ENCODE data around the gene ARF6. TPM values are rescaled to one million over a fixed set of nuclear protein-coding genes. Genes with fewer than 3 reads are reported as not detected.
"Not testable (repeated sequence)": the region's sequence is repeated elsewhere in the genome, so short reads cannot be mapped to it uniquely, and the experiment has no call there.

ARF6 gene
- polyA plus RNA-seq, 5 donors: 48.0 to 61.5 (median 51.5) TPM

- DNase-seq: not testable (repeated sequence)
Measured at GRCh38 chr14:49939215-49939614, 46.3 kb downstream of the ARF6 start.

DNA sequence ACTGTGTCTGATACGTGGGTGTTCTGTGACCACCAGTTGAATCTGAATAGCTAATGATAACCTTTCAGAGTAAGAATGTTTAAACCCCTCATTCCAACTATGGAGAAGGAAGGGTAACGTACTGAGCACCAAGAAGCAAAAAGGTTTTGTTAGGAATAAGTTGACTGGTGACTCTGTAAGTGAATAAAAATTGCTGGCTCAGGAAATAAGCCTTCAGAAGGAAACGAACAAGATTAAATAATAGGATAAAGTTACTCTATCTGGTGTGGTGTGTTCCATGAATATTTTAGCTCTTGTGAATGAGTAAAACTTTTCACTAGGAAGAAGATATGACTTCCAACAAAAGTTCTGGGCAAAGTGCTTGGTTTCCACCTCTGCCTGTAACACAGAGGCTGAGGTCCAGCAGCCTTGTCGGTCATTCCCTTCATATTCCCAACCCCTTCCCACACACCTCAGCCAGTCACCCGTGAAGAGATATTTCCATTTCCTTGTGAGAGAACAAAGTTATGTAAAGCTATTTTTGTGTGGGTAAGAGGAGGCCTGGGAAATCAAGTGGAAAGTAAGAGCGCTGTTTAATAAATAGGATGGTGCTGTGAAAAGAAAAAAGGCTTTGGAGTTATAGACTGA, 47.1 kb downstream of the ARF6 start:
- DNase-seq: no peak

GRCh38 chr14:49940808-49941421, 48.0 kb downstream of the ARF6 start:
- no peak for DNase-seq

- no peak for DNase-seq
Measured at GRCh38 chr14:49942090-49942489, 49.2 kb downstream of the ARF6 start.

DNA sequence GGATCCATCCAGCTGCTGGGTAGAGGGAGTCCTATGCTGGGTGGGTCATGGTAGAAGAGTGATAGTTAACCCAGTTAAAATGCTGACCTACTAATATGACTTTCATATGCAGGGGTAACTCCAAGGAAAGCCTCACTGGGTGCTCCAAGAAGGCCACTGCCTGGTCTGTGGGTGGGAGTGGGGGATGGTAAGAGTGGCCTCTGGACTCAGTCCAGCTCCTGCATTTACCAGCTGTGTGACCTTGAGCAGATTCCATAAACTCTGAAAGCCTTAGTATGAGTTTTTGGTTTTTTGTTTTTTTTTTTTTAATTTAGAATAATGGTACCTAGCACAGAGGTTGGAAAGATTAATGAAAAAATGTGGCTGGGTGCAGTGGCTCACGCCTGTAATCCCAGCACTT, 51.6 kb downstream of the ARF6 start:
- no peak for DNase-seq

DNA sequence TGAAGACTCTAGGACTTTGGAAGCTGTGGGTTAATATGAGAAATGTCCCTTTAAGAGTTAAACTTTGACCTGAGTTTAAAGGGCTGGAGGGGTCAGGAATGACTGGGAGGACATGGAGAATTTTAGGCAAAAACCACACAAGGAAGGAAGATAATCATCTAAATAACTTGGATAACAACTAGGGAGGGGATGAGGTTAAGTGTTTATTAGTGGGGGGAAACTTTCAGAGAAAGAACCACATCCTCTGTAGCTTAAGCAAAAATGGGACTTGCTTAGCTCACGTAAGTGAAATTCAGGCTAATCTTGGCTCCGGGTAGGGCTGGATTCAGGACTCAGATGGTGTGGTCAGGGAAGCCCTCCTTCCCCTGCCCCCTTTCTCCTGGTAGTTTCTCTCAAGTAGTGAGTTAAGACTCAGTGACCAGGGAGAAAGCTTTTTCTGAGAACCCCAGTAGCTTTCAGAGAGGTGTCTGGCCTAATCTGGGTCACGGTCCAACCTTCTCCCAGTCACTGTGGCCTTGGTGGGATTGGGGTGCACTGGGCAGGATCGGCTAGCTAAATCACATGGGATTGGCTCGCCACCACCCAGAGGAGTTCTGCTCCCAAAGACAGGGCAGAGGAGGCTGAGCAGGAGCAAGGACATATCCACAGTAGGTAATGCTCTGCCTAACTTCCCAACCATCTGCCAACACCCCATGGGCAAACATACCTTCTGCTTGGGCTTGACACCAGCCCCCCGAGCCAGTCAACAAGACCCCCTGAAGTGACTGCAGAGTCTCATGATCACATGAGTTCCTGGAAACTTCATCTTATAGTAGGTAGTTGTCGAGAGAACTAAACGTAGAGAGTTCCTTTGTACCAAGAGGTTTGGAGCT, 52.8 kb downstream of the ARF6 start:
- no peak for DNase-seq

Other genes with a start within 250 kb of the ARF6 start
- 10 to 100 TPM; 18.6 to 31.3 (median 23.6) TPM for gene POLE2, start 204.9 kb upstream of the ARF6 start, polyA plus RNA-seq (ENCODE audit: insufficient read depth in 1 of 5, insufficient read length in 5 of 5, low replicate concordance in 1 of 5)
- gene KLHDC1, start 200.0 kb upstream of the ARF6 start, polyA plus RNA-seq (ENCODE audit: insufficient read depth in 1 of 5, insufficient read length in 5 of 5, low replicate concordance in 1 of 5): 1 to 10 TPM; 6.6 to 8.4 (median 7.5) TPM
- 100 to 1,000 TPM in 4 of 5 donors, 10 to 100 TPM in 1; 87.4 to 129 (median 109) TPM for gene KLHDC2, start 124.9 kb upstream of the ARF6 start, polyA plus RNA-seq (ENCODE audit: insufficient read depth in 1 of 5, insufficient read length in 5 of 5, low replicate concordance in 1 of 5)
- gene NEMF, start 40.3 kb upstream of the ARF6 start, polyA plus RNA-seq (ENCODE audit: insufficient read depth in 1 of 5, insufficient read length in 5 of 5, low replicate concordance in 1 of 5): 10 to 100 TPM; 57.2 to 96.4 (median 89.4) TPM
- 10 to 100 TPM; 14.0 to 20.3 (median 17.9) TPM for gene VCPKMT, start 223.5 kb downstream of the ARF6 start, polyA plus RNA-seq (ENCODE audit: insufficient read depth in 1 of 5, insufficient read length in 5 of 5, low replicate concordance in 1 of 5)

Data from right lung (tissue), 5 donors.